GM23248 (cell line): Measurements from ENCODE around the gene MUCL3. TPM values are rescaled to one million over a fixed set of nuclear protein-coding genes. Genes with fewer than 3 reads are reported as not detected.
"Not testable (repeated sequence)": the region's sequence is repeated elsewhere in the genome, so short reads cannot be mapped to it uniquely, and the experiment has no call there.

Experiments used
- DNase-seq: peaks from one replicate; pipeline ENCODE4 v3.0.0-alpha.2; 2015
- H2AFZ ChIP-seq: fragments of 200-600 bp; sonication (generic); 2 replicates; pipeline ENCODE4 v1.6.1; 2016; ENCODE audit warnings: antibody characterized with exemption
- H3F3A ChIP-seq: fragments of 200-600 bp; sonication (generic); 2 replicates; pipeline ENCODE4 v1.6.1; 2016; ENCODE audit warnings: mild to moderate bottlenecking, antibody characterized with exemption, mixed run types; ENCODE audit not compliant: insufficient read depth
- H3K27ac ChIP-seq: fragments of 200-600 bp; sonication (generic); 2 replicates; pipeline ENCODE4 v1.5.1; 2016; ENCODE audit warnings: mild to moderate bottlenecking
- H3K27me3 ChIP-seq: fragments of 200-600 bp; sonication (generic); replicated peaks from 2 replicates; pipeline ENCODE4 v1.6.1; 2016; ENCODE audit warnings: mild to moderate bottlenecking; ENCODE audit not compliant: insufficient read depth
- H3K36me3 ChIP-seq: fragments of 200-600 bp; sonication (generic); 2 replicates; pipeline ENCODE4 v1.6.1; 2016; ENCODE audit warnings: low read depth, mild to moderate bottlenecking
- H3K4me1 ChIP-seq: fragments of 200-600 bp; sonication (generic); 2 replicates; pipeline ENCODE4 v1.6.1; 2016; ENCODE audit warnings: mild to moderate bottlenecking; ENCODE audit not compliant: insufficient read depth
- H3K4me2 ChIP-seq: fragments of 200-600 bp; sonication (generic); one replicate; pipeline ENCODE4 v1.6.1; 2016; ENCODE audit warnings: mild to moderate bottlenecking; ENCODE audit not compliant: unreplicated experiment
- H3K4me3 ChIP-seq: fragments of 200-600 bp; sonication (generic); 2 replicates; pipeline ENCODE4 v1.5.1; 2016; ENCODE audit warnings: mild to moderate bottlenecking
- H3K79me2 ChIP-seq: fragments of 200-600 bp; sonication (generic); 2 replicates; pipeline ENCODE4 v1.6.1; 2016; ENCODE audit warnings: mild to moderate bottlenecking; ENCODE audit not compliant: insufficient read depth
- H3K9ac ChIP-seq: fragments of 200-600 bp; sonication (generic); 2 replicates; pipeline ENCODE4 v1.6.1; 2016; ENCODE audit warnings: mild to moderate bottlenecking
- H3K9me2 ChIP-seq: fragments of 200-600 bp; sonication (generic); 2 replicates; pipeline ENCODE4 v1.6.1; 2016; ENCODE audit warnings: mixed run types, mild to moderate bottlenecking, moderate library complexity; ENCODE audit not compliant: insufficient read depth
- H3K9me3 ChIP-seq: fragments of 200-600 bp; sonication (generic); one replicate; pipeline ENCODE4 v1.6.1; 2017; ENCODE audit warnings: low read depth
- H4K20me1 ChIP-seq: fragments of 200-600 bp; sonication (generic); 2 replicates; pipeline ENCODE4 v1.6.0; 2016; ENCODE audit not compliant: insufficient read depth
- EZH2 ChIP-seq: fragments of 200-600 bp; sonication (generic); IDR thresholded peaks from 2 replicates; pipeline ENCODE4 v1.6.1; 2018; ENCODE audit warnings: antibody characterized with exemption, mild to moderate bottlenecking; ENCODE audit not compliant: insufficient read depth, poor library complexity, severe bottlenecking
- EZH2phosphoT487 ChIP-seq: fragments of 200-600 bp; sonication (generic); IDR thresholded peaks from 2 replicates; pipeline ENCODE4 v1.6.1; 2018; ENCODE audit warnings: antibody characterized with exemption, moderate library complexity, mild to moderate bottlenecking, low read depth; ENCODE audit not compliant: insufficient read depth
- WGBS, 2 experiments: methylation state at CpG; one replicate each; pipeline ENCODE4 v1.1.6; 2015 to 2017; ENCODE audit warnings: low lambda C conversion rate in 2 of 2, low coverage in 1 of 2; ENCODE audit errors: missing lambda C conversion rate in 2 of 2; 5-methylcytosine and 5-hydroxymethylcytosine counted together
- in situ Hi-C: fragments of 300-500 bp; cut with MboI; formaldehyde crosslinking; loops from 2 replicates; pipeline ENCODE4 v1.15.0; 2020
- polyA plus RNA-seq: library from polyadenylated mRNA; unstranded; fragments of >200 nt; fragmentation: Nextera tagmentation; extraction: Ambion mirVana; gene quantifications from 2 replicates; pipeline ENCODE4 v1.2.1, GENCODE V29; 2016
- total RNA-seq: library from RNA; depleted of rRNA; stranded (reverse); fragments of >200 nt; shearing (Covaris generic); gene quantifications from 2 replicates; pipeline ENCODE4 v1.2.3, GENCODE V29; 2014

The MUCL3 gene
- total and polyA plus RNA-seq, 2 experiments from 2014 or later: not detected

GRCh38 chr6:30963641-30964040 lies 22.9 kb downstream of the MUCL3 start:
- DNase-seq: peak; percentile 18
- Histone ChIP-seq H3K4me1 (no peaks in the 10 kb centered on the region), H3K27ac (no peak overlapping the region), H3K27me3 (peaks cover 20% of the 10 kb centered on the region), H3K36me3 (no peaks in the 10 kb centered on the region), H3K9me3 (no peaks in the 10 kb centered on the region), H3K4me3 (no peak overlapping the region), H4K20me1 (no peaks in the 10 kb centered on the region), H2AFZ (no peak overlapping the region), H3K9ac (no peak overlapping the region), H3F3A (peaks cover 4% of the 10 kb centered on the region; the same call in 1 of the 2 replicates), H3K9me2 (no peaks in the 10 kb centered on the region), H3K79me2 (no peaks in the 10 kb centered on the region), H3K4me2 (no peak overlapping the region)
- in situ Hi-C loops: no loop called here
- 57 to 62% methylated on average over 6 of the region's 6 CpGs for WGBS, 2 experiments
- TF ChIP-seq EZH2phosphoT487: no peak
- TF ChIP-seq EZH2: no peak

GRCh38 chr6:30964075-30964474 lies 23.3 kb downstream of the MUCL3 start:
- Histone ChIP-seq H3K4me1 (no peaks in the 10 kb centered on the region), H3K9ac (no peak overlapping the region), H3K27ac (no peak overlapping the region), H2AFZ (no peak overlapping the region), H3K9me2 (no peaks in the 10 kb centered on the region), H3K4me3 (no peak overlapping the region), H3K27me3 (peaks cover 20% of the 10 kb centered on the region), H3K79me2 (no peaks in the 10 kb centered on the region), H4K20me1 (no peaks in the 10 kb centered on the region), H3K36me3 (no peaks in the 10 kb centered on the region), H3K9me3 (no peaks in the 10 kb centered on the region), H3K4me2 (no peak overlapping the region), H3F3A (peaks cover 4% of the 10 kb centered on the region; the same call in 1 of the 2 replicates)
- WGBS, 2 experiments: 63 to 75% methylated on average over 4 of the region's 4 CpGs
- no peak for DNase-seq
- in situ Hi-C loops: no loop called here
- TF ChIP-seq EZH2: no peak
- no peak for TF ChIP-seq EZH2phosphoT487

- no peak overlapping the region for H3K4me3 ChIP-seq
- peaks cover 4% of the 10 kb centered on the region; the same call in 1 of the 2 replicates for H3F3A ChIP-seq
- peaks cover 20% of the 10 kb centered on the region for H3K27me3 ChIP-seq
- H2AFZ ChIP-seq: no peak overlapping the region
- H3K9me2 ChIP-seq: no peaks in the 10 kb centered on the region
- H4K20me1 ChIP-seq: no peaks in the 10 kb centered on the region
- H3K9ac ChIP-seq: no peak overlapping the region
- TF ChIP-seq EZH2: no peak
- no peak for TF ChIP-seq EZH2phosphoT487
- no peaks in the 10 kb centered on the region for H3K4me1 ChIP-seq
- in situ Hi-C loops: no loop called here
- no peaks in the 10 kb centered on the region for H3K9me3 ChIP-seq
- WGBS, 2 experiments: 67 to 69% methylated on average over 5 of the region's 5 CpGs
- H3K27ac ChIP-seq: no peak overlapping the region
- H3K4me2 ChIP-seq: no peak overlapping the region
- no peaks in the 10 kb centered on the region for H3K36me3 ChIP-seq
- DNase-seq: no peak
- no peaks in the 10 kb centered on the region for H3K79me2 ChIP-seq
Observed at GRCh38 chr6:30965140-30965601, 24.4 kb downstream of the MUCL3 start.

GRCh38 chr6:30966154-30966553 lies 25.4 kb downstream of the MUCL3 start:
- no peaks in the 10 kb centered on the region for H3K36me3 ChIP-seq
- H3K27ac ChIP-seq: no peak overlapping the region
- no peak overlapping the region for H3K4me2 ChIP-seq
- peaks cover 4% of the 10 kb centered on the region; the same call in 1 of the 2 replicates for H3F3A ChIP-seq
- H2AFZ ChIP-seq: no peak overlapping the region
- H3K27me3 ChIP-seq: peaks cover 15% of the 10 kb centered on the region
- no peaks in the 10 kb centered on the region for H3K4me1 ChIP-seq
- no peaks in the 10 kb centered on the region for H3K9me2 ChIP-seq
- H3K9ac ChIP-seq: no peak overlapping the region
- no peak for DNase-seq
- no peak for TF ChIP-seq EZH2phosphoT487
- no peak for TF ChIP-seq EZH2
- in situ Hi-C loops: no loop called here
- WGBS, 2 experiments: 26 to 28% methylated on average over 3 of the region's 3 CpGs
- H3K4me3 ChIP-seq: no peak overlapping the region
- H3K9me3 ChIP-seq: no peaks in the 10 kb centered on the region
- no peaks in the 10 kb centered on the region for H3K79me2 ChIP-seq
- no peaks in the 10 kb centered on the region for H4K20me1 ChIP-seq

- H3K79me2 ChIP-seq, H3K9me2 ChIP-seq, H3K27ac ChIP-seq, H3F3A ChIP-seq, H2AFZ ChIP-seq, in situ Hi-C loops, H4K20me1 ChIP-seq, H3K4me3 ChIP-seq, H3K36me3 ChIP-seq, H3K4me1 ChIP-seq, H3K9me3 ChIP-seq, H3K4me2 ChIP-seq, DNase-seq, H3K9ac ChIP-seq: not testable (repeated sequence)
- H3K27me3 ChIP-seq: peaks cover 19% of the 10 kb centered on the region; the same call in 1 of the 2 replicates
- WGBS, 2 experiments: 85 to 89% methylated on average over 6 of the region's 6 CpGs
Observed at GRCh38 chr6:30969171-30969570, 28.4 kb downstream of the MUCL3 start.
